ENCODE data around the gene ZNF618.

ZNF618 gene

GRCh38 chr9:114023961-114024360 lies 147.9 kb downstream of the ZNF618 start:
- no peak for DNase-seq (ENCODE audit: low spot score)

- DNase-seq (ENCODE audit: low spot score), result no peak
These were observed 149.2 kb downstream of the ZNF618 start for GRCh38 chr9:114025196-114025753.

GRCh38 chr9:114025760-114026159 lies 149.7 kb downstream of the ZNF618 start:
- no peak for DNase-seq (ENCODE audit: low spot score)

GRCh38 chr9:114026335-114026734 lies 150.2 kb downstream of the ZNF618 start:
- DNase-seq (ENCODE audit: low spot score), result no peak

GRCh38 chr9:114027159-114027862 lies 151.2 kb downstream of the ZNF618 start:
- DNase-seq (ENCODE audit: low spot score), result no peak

GRCh38 chr9:114027863-114028465 lies 151.9 kb downstream of the ZNF618 start:
- DNase-seq (ENCODE audit: low spot score), result no peak

GRCh38 chr9:114028646-114029045 lies 152.5 kb downstream of the ZNF618 start:
- DNase-seq (ENCODE audit: low spot score), result no peak

- no peak for DNase-seq (ENCODE audit: low spot score)
These were observed 153.4 kb downstream of the ZNF618 start for GRCh38 chr9:114029311-114030170.

- DNase-seq (ENCODE audit: low spot score), result no peak
These were observed 154.3 kb downstream of the ZNF618 start for GRCh38 chr9:114030364-114030763.

GRCh38 chr9:114031037-114031630 lies 155.0 kb downstream of the ZNF618 start:
- no peak for DNase-seq (ENCODE audit: low spot score)

- no peak for DNase-seq (ENCODE audit: low spot score)
These were observed 156.1 kb downstream of the ZNF618 start for GRCh38 chr9:114031948-114032840.

GRCh38 chr9:114033397-114034103 lies 157.4 kb downstream of the ZNF618 start:
- DNase-seq (ENCODE audit: low spot score), result peak; percentile 14

- no peak for DNase-seq (ENCODE audit: low spot score)
These were observed 158.1 kb downstream of the ZNF618 start for GRCh38 chr9:114034196-114034595.

- DNase-seq (ENCODE audit: low spot score), result peak; percentile 15
These were observed 158.6 kb downstream of the ZNF618 start for GRCh38 chr9:114034661-114035062.

- DNase-seq (ENCODE audit: low spot score), result no peak
These were observed 159.2 kb downstream of the ZNF618 start for GRCh38 chr9:114035221-114035844.

GRCh38 chr9:114035845-114036801 lies 160.0 kb downstream of the ZNF618 start:
- no peak for DNase-seq (ENCODE audit: low spot score)

- no peak for DNase-seq (ENCODE audit: low spot score)
These were observed 161.1 kb downstream of the ZNF618 start for GRCh38 chr9:114037249-114037648.

- DNase-seq (ENCODE audit: low spot score), result peak; percentile 1
These were observed 162.0 kb downstream of the ZNF618 start for GRCh38 chr9:114037961-114038723.

Data from pons (tissue), 1 donor.